CD14-positive monocyte (primary cell): ENCODE data around the gene NTN3. TPM values are rescaled to one million over a fixed set of nuclear protein-coding genes. Genes with fewer than 3 reads are reported as not detected.

Experiments
- DNase-seq, 3 donors: peaks; one replicate each; pipeline ENCODE4 v3.0.0-alpha.2; 2011 to 2022
- H2AFZ ChIP-seq: 2 replicates; pipeline ENCODE4 v1.6.0; 2012; ENCODE audit warnings: mild to moderate bottlenecking, low read depth, low read length, inconsistent platforms; ENCODE audit not compliant: insufficient read depth, poor library complexity, severe bottlenecking
- H3K27ac ChIP-seq, 2 donors: 1 replicate in 1 of 2; 2 replicates in 1 of 2; pipeline ENCODE4 v1.5.1; 2012 to 2013; ENCODE audit warnings: low read length in 2 of 2, control low read depth in 1 of 2, inconsistent platforms in 1 of 2, low read depth in 1 of 2, mild to moderate bottlenecking in 1 of 2
- H3K27me3 ChIP-seq, 2 donors: one replicate each; pipeline versions ENCODE4 v1.6.0 to v1.6.1; 2011 to 2013; ENCODE audit warnings: low read length in 2 of 2; ENCODE audit not compliant: control insufficient read depth in 2 of 2, insufficient read depth in 2 of 2
- H3K36me3 ChIP-seq, 2 donors: replicated peaks in 1 of 2; 1 replicate in 1 of 2; 2 replicates in 1 of 2; pipeline versions ENCODE4 v1.5.1 to v1.6.1; 2012 to 2013; ENCODE audit warnings: low read length in 2 of 2, control low read depth in 1 of 2, inconsistent platforms in 1 of 2, mild to moderate bottlenecking in 1 of 2; ENCODE audit not compliant: insufficient read depth in 2 of 2, control insufficient read depth in 1 of 2
- H3K4me1 ChIP-seq, 2 donors: 1 replicate in 1 of 2; 2 replicates in 1 of 2; pipeline versions ENCODE4 v1.5.1 to v1.6.1; 2012 to 2013; ENCODE audit warnings: low read length in 2 of 2, control low read depth in 1 of 2, inconsistent platforms in 1 of 2, mild to moderate bottlenecking in 1 of 2, moderate library complexity in 1 of 2; ENCODE audit not compliant: insufficient read depth in 2 of 2, control insufficient read depth in 1 of 2
- H3K4me2 ChIP-seq: replicated peaks from 2 replicates; pipeline ENCODE3; 2012; ENCODE audit warnings: low read length, moderate library complexity, mild to moderate bottlenecking; ENCODE audit not compliant: poor library complexity, severe bottlenecking; ENCODE audit errors: extremely low read depth
- H3K4me3 ChIP-seq, 3 experiments: fragments of 200-600 bp in 1 of 3; sonication (generic) in 1 of 3; replicated peaks in 1 of 3; 1 replicate in 2 of 3; 2 replicates in 1 of 3; pipeline ENCODE4 v1.5.1; 2011 to 2013; ENCODE audit warnings: low read length in 3 of 3, mild to moderate bottlenecking in 3 of 3, control low read depth in 2 of 3, low read depth in 2 of 3, inconsistent platforms in 1 of 3, moderate library complexity in 1 of 3
- H3K79me2 ChIP-seq: 2 replicates; pipeline ENCODE4 v1.6.0; 2012; ENCODE audit warnings: mild to moderate bottlenecking, control low read depth, inconsistent platforms, low read length, moderate library complexity; ENCODE audit not compliant: insufficient read depth
- H3K9ac ChIP-seq: 2 replicates; pipeline ENCODE4 v1.6.0; 2017; ENCODE audit warnings: low read length, mild to moderate bottlenecking; ENCODE audit not compliant: insufficient read depth, poor library complexity, severe bottlenecking
- H3K9me3 ChIP-seq, 2 donors: replicated peaks in 1 of 2; 1 replicate in 1 of 2; 2 replicates in 1 of 2; pipeline versions ENCODE4 v1.5.1 to v1.6.1; 2012 to 2013; ENCODE audit warnings: low read length in 2 of 2, control low read depth in 1 of 2; ENCODE audit not compliant: control insufficient read depth in 1 of 2, insufficient read depth in 1 of 2
- H4K20me1 ChIP-seq: 2 replicates; pipeline ENCODE4 v1.6.0; 2012; ENCODE audit warnings: mild to moderate bottlenecking, low read length, control low read depth, moderate library complexity; ENCODE audit not compliant: insufficient read depth
- H3K27ac Mint-ChIP-seq, 7 donors: one replicate each; pipeline ENCODE4 v1.8.0; 2020; ENCODE audit warnings: mild to moderate bottlenecking in 7 of 7, mixed read lengths in 7 of 7, moderate library complexity in 6 of 7, inconsistent platforms in 2 of 7
- H3K27me3 Mint-ChIP-seq, 3 donors: one replicate each; pipeline ENCODE4 v1.8.0; 2021 to 2022; ENCODE audit warnings: low read depth in 3 of 3, mild to moderate bottlenecking in 3 of 3, mixed read lengths in 3 of 3, moderate library complexity in 3 of 3, inconsistent platforms in 1 of 3
- H3K36me3 Mint-ChIP-seq, 2 donors: one replicate each; pipeline ENCODE4 v1.8.0; 2020; ENCODE audit warnings: mixed read lengths in 2 of 2, inconsistent platforms in 1 of 2, mild to moderate bottlenecking in 1 of 2
- H3K4me1 Mint-ChIP-seq: one replicate; pipeline ENCODE4 v1.8.0; 2020; ENCODE audit warnings: mild to moderate bottlenecking, mixed read lengths
- H3K4me3 Mint-ChIP-seq, 2 donors: one replicate each; pipeline ENCODE4 v1.8.0; 2020; ENCODE audit warnings: mild to moderate bottlenecking in 2 of 2, mixed read lengths in 2 of 2, moderate library complexity in 1 of 2
- H3K9me3 Mint-ChIP-seq, 7 donors: one replicate each; pipeline ENCODE4 v1.8.0; 2020 to 2022; ENCODE audit warnings: mixed read lengths in 7 of 7, mild to moderate bottlenecking in 6 of 7, moderate library complexity in 6 of 7, inconsistent platforms in 2 of 7
- CTCF ChIP-seq: fragments of 200-600 bp; IDR thresholded peaks from one replicate; pipeline ENCODE4 v1.8.0; 2022; ENCODE audit warnings: antibody characterized with exemption, mild to moderate bottlenecking
- WGBS: methylation state at CpG from one replicate; pipeline ENCODE4 v1.1.5; 2013; ENCODE audit warnings: missing lambda C conversion rate; ENCODE audit not compliant: insufficient coverage; 5-methylcytosine and 5-hydroxymethylcytosine counted together
- intact Hi-C, 2 donors: fragments of 100-400 bp; cut with micrococcal nuclease; formaldehyde crosslinking; loops; one replicate each; pipeline versions ENCODE4 v1.15.0 to v1.15.1; 2023
- polyA plus RNA-seq, 3 donors: library from polyadenylated mRNA; depleted of rRNA in 1 of 3; unstranded in 2 of 3; stranded (reverse) in 1 of 3; fragments of 300-500 nt in 2 of 3; fragments of >200 nt in 1 of 3; fragmentation: Illumina TruSeq in 2 of 3; gene quantifications; 1 replicate in 2 of 3; 2 replicates in 1 of 3; pipeline ENCODE4 v1.2.3, GENCODE V29; 2012 to 2021

NTN3 gene
- polyA plus RNA-seq, 3 donors = not detected

- no peaks in the 10 kb centered on the region for H3K9me3 Mint-ChIP-seq
- H3K4me3 ChIP-seq = no peak overlapping the region
Measured at GRCh38 chr16:2456551-2457153, 14.4 kb upstream of the NTN3 start.

GRCh38 chr16:2457267-2457666 is 13.8 kb upstream of the NTN3 start:
- Histone ChIP-seq H3K4me3 (no peak overlapping the region), H3K27me3 (no peaks in the 10 kb centered on the region), H4K20me1 (no peaks in the 10 kb centered on the region), H3K4me1 (peaks cover 13 to 23% of the 10 kb centered on the region in 2 donors), H2AFZ (no peak overlapping the region), H3K4me2 (no peak overlapping the region), H3K27ac (no peak overlapping the region), H3K79me2 (no peaks in the 10 kb centered on the region), H3K36me3 (peaks cover 43 to 53% of the 10 kb centered on the region in 2 donors), H3K9me3 (no peaks in the 10 kb centered on the region), H3K9ac (no peak overlapping the region)
- no peaks in the 10 kb centered on the region for H3K9me3 Mint-ChIP-seq
- 87% methylated on average over 13 of the region's 13 CpGs for WGBS
- H3K27ac Mint-ChIP-seq = peak overlapping the region in 1 of 7 donors; percentile 20
- no peak for TF ChIP-seq CTCF
- no peak for DNase-seq
- intact Hi-C loops = no loop called here
- peaks cover 36 to 55% of the 10 kb centered on the region in 2 donors for H3K36me3 Mint-ChIP-seq
- no peaks in the 10 kb centered on the region for H3K27me3 Mint-ChIP-seq
- no peak overlapping the region for H3K4me3 Mint-ChIP-seq
- peaks cover 13% of the 10 kb centered on the region for H3K4me1 Mint-ChIP-seq

More at GRCh38 chr16:2456551-2457153, 14.4 kb upstream of the NTN3 start:
- Histone ChIP-seq H3K36me3 (peaks cover 49 to 60% of the 10 kb centered on the region in 2 donors), H3K27me3 (no peaks in the 10 kb centered on the region), H4K20me1 (no peaks in the 10 kb centered on the region), H3K4me1 (peaks cover 13 to 23% of the 10 kb centered on the region in 2 donors), H3K27ac (no peak overlapping the region), H2AFZ (no peak overlapping the region), H3K79me2 (no peaks in the 10 kb centered on the region), H3K9ac (no peak overlapping the region), H3K9me3 (no peaks in the 10 kb centered on the region), H3K4me2 (no peak overlapping the region)
- no peaks in the 10 kb centered on the region for H3K27me3 Mint-ChIP-seq
- no peak overlapping the region for H3K4me3 Mint-ChIP-seq
- intact Hi-C loops = no loop called here
- H3K4me1 Mint-ChIP-seq = peaks cover 13% of the 10 kb centered on the region
- peak overlapping the region in 1 of 7 donors; percentile 58 for H3K27ac Mint-ChIP-seq
- no peak for DNase-seq
- H3K36me3 Mint-ChIP-seq = peaks cover 41 to 61% of the 10 kb centered on the region in 2 donors
- WGBS = 95% methylated on average over 21 of the region's 21 CpGs
- no peak for TF ChIP-seq CTCF
